NCI-H446 (cell line): Measurements from ENCODE around the gene POU2F1.
"Not testable (repeated sequence)": the region's sequence is repeated elsewhere in the genome, so short reads cannot be mapped to it uniquely, and the experiment has no call there.

Source experiments
- DNase-seq, 2 experiments: peaks; one replicate each; lab custom pipeline; 2025; lab: John Stamatoyannopoulos, UW

POU2F1 gene

DNA sequence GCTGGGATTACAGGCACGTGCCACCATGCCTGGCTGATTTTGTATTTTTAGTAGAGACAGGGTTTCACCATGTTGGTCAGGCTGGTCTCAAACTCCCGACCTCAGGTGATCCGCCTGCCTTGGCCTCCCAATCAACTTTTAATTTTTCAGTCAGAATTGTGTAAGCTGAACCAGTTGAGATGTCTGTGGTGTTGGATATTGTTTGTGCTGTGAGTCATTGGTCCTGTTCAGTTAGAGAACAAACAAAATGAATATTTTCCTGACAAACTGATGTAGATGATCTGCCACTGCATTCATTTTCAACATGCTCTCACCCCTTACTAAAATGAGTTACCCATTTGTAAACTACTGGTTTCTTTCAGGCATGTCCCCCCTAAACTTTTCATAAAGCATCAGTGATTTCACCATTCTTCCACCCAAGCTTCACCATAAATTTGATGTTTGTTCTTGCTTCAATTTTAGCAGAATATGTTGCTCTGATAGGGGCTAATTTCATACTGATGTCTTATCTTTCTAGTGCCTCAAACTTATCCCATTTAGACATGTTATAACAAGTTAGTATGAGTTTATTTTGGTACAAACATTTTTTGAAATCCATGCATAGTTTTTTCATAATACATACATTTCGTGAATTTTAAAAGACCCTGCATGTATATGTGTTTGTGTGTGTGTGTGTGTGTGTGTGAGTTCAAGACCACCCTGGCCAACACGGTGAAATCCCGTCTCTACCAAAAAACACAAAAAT is 15.2 kb upstream of the POU2F1 start:
- not testable (repeated sequence) for DNase-seq

DNA sequence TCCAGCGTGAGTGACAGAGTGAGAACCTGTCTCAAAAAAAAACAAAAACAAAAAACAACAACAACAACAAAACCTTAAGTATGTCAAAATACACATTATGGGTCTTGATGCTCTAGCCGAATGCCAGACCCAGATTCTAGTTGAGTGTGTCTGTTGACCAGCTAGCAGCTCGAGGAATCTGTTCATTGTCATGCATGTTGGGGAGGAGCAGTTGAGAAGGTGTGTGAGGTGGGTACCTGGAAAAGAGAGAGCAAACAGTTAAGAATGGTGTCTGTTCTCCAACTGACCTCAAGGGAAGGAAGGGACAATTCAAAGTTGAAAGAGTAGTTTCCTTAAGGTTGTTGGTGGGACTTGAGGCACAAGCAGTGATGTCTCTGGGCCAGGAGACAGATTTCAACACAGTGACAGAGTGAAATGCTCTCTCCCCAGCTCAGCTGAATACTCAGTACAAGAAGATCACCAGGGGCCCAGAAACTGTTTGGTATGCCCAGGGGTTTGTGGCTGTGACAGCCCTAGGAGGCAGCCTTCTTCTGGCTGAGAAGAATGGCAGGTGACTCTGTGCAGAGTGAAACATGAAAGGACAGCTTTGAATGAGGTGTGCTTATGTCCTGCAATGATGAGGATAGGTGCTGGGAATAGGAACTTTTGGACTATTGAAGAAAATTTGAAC is 14.4 kb upstream of the POU2F1 start:
- DNase-seq: no peak

DNA sequence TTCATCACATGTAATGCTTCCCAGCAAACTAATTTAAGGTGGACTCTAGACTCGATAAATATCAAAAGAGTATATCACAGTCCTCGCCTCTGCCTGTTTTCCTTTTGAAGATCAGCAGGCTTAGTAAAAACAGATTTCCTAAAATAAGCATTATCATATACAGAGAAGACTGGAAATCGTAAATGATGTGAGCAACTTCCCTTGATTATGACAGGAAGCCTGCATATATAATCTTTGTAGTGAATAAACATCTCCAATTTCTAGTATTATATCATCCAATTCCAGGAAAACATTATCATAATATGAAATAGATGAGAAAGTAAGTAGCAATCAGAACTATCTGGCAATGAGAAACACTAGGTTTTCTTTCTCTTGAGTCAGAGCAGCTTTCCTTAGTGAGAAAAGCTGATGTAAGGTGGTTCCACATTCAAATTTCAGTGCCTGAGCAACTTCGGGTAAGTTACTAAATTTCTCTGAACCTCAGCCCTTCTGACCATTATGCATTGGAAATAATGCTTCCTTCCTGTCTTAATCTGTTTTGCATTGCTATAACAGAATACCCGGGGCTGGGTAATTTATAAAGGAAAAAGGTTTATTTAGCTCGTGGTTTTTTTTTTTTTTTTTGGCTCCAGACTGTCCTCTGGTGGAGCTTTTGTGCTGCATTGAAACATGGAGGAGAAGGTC is 12.6 kb upstream of the POU2F1 start:
- no peak for DNase-seq

DNA sequence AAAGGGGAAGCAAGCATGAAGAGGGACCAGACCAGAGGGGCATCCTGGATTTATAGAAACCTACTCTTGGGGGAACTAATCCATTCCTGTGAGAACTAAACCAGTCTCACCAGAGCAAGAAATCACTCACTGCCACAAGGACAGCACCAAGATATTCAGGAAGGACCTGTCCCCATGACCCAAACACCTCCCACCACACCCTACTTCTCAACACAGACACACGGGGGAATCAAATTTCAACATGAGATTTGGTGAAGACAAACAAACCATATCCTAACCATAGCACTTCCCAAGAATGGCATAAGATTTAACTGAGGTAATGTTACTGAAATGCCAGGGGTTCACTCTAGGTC is 12.1 kb upstream of the POU2F1 start:
- no peak for DNase-seq

DNA sequence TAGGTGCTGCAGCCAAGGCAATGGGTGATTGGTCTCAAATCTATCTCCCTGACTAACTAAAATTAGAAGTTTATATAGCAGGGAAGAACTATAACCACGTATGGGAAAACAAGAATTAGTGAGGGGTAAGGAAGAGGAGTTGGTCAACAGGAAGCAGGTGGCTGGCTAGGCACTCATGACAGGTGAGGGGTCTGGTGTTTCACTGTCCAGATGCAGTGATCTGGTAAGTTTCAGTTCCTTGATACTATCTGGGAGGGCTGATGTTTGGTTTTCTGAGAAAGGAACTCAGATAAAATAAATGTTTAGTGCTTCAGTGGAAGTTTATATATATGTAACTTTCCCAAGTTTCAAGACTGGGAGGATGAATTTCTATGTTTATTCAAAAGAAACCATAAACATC is 11.6 kb upstream of the POU2F1 start:
- no peak for DNase-seq

DNA sequence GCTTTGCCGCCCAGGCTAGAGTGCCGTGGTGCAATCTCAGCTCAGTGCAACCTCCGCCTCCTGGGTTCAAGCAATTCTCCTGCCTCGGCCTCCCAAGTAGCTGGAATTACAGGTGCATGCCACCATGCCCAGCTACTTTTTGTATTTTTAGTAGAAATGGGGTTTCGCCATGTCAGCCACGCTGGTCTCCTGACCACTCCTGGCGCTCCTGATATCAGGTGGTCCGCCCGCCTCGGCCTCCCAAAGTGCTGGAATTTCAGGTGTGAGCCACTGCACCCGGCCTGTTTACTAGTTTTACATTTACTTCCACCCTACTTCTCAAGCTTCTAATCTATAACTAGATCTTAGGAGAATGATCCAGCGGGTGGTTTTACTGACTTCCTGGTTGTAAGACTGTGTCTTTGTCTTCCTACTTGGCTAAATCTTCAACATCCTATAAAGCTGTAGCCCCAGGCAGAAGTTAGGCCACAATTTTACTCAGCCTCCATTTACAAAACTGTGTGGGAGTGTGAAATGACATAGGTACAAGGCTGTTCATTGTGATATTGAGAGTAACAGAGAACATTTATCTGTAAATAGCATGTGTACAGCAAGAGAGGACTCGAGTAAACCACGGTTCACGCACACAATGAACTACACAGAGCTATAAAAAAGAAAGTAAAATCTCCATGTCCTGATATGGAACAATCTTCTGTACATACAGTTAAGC is 9.6 kb upstream of the POU2F1 start:
- no peak for DNase-seq

DNA sequence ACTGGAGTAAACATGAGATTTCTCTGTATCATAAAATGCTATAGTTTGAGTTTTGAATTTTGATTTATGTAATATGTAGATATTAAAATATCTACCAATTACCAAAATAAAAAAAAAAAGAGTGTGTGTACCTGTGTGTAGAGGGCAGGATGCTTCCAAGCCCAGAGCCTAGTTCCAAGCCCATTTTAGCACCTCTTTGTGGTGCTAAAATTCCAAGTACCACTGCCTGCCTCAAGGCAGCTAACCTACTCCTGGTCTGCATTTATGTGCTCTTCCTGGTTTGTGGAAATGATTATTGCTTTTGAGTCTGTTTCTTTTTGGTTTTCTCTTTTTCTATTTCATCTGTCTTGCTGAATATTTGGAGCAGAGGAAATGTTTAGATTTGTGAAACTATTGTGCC is 8.7 kb upstream of the POU2F1 start:
- DNase-seq: no peak

DNA sequence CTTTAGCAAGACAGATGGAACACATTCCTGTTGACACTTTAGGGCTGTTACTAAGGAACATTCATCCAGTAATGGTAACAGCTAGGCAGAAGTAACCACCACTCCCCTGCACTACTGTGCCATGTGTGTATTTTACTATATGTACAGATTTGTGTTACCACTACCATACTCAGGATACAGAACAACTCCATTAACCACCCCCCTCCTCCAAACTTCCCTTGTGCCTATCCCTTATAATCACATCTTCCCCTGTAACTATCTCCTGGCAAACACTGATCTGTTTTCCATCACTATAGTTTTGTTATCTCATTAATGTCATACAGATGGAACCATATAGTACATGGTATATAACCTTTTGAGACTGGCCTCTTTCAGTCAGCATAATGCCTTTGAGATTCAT is 3.9 kb upstream of the POU2F1 start:
- no peak for DNase-seq

DNA sequence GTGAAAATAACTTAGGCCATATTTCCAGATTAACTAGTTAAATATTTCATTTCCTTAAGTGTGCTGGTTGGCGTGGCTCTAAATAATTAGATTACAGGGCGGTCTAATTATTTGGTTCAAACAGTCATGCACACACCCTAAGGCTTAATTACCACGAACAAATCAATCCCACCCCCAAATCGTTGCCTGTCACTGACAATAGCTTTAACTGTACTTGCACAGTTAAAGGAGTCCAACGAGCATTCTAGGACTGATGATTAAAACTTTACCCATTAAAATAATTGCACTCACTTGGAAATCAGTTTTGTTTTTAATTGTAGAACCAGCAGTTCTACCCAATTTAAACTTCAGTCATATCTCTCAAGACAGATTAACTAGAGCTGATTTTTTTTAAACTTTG is 1.5 kb upstream of the POU2F1 start:
- DNase-seq: no peak

DNA sequence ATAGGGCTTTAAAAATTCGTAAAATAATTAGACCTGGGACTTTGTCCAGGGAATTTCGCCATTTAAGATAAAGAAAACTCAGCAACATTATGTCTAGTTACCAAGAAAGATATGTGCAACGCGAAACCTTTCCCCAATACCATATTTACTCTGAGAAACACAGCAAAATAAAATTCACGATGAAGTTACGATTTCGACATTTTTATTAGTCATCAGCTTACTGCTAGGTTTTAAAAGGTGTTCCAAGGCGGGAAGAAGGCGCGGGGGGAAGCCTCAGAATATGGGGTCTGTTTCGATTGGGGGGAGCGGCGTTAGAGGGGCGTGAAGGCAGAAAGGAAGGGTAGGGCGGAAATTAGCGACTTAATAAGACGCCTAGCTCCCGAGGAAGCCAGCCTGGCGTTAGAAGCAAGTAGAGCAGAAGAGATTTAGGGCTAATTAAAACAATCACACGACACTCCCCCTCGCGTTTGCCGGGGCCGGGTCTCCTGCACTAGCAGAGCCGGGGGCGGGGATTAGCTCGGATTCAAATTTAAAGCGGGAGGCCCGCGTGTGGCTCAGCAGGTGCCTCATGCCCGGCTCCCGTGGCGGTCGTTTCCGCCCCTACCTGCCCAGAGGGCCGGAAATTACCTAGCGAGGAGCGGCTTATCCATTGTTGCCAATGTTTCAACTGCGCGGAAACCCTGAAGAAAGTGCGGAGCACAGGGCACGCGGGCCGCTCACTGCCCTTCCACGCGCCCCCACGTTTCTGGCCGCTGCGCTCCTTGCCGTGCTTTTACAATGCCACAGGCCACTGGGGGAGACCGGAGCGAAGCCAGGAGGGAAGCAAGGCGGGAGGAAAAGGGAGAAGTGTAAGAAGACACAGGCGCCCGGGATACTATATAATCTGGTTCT is 795 bp upstream of the POU2F1 start:
- DNase-seq: peak; percentile 82 to 92

DNA sequence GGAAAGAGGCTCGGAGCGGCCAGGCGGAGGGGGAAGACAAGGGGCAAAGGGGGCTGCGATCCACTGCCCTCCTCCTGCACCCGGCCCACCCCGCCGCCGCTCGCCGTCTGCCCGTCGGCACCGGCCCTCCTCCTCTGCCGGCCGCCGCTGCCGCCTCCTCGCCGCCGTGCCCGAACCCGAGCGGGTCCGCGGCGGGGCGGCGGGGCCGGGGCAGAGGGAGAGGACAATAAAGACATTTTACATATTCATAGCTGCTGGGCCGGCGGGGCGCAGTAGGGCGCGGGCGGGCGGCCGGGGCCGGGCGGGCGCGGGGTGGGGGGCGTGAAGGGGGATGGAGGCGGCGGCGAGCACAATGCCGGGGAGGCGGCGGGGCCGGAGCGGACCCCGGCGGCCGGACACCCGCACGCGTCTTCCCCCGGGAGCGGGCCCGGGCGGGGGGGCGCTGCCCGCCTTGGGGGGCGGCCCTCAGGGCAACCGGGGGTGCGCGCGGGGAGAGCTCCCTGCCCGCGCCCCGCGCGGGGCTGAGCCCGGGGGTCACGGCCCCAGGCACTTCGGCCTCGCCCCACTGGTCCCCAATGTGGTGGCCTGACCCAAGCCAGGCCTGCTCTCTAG is 546 bp downstream of the POU2F1 start:
- DNase-seq: no peak

DNA sequence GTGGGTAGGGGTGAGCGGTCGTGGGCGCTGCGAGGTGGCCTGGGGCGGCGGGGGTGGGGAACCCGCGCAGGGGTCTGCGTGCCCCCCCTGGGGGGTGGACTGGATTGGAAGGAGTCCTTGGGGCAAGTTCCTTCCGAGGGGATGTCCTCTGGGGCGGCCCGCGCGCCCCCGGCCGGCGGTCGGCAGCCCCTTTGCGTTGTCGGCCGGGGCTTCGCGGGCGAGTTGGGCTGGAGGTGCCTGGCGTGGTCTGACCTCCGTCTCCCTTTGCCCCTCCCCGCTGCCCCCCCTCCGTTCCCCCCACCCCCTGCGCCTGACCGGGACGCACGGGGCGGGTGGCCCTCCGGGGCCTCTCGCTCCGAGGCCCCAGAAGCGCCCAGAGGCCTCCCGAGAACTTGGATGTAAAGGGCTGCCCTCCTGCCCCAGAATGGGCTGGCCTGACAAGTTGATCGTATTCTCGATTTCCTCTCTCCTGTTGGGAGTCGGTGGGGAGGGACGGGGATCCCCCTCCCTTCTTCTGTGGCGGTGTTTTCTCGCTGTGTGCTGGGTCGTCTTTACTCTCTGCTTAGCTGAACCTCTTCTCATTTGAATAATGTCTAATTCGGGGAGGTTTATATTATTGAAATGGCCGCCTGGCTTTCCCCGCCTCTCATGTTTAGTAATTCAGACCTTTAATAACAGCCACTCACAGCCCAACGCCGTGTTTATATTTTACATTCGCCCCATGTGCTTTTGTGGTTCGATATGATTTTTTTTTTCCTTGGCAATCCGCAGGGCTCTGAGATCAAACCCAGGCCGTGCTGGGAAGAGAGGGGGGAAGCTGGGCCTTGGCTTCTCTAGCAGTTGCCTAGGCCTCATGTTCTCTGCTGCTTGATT is 1.3 kb downstream of the POU2F1 start:
- DNase-seq: peak; percentile 49 to 60

DNA sequence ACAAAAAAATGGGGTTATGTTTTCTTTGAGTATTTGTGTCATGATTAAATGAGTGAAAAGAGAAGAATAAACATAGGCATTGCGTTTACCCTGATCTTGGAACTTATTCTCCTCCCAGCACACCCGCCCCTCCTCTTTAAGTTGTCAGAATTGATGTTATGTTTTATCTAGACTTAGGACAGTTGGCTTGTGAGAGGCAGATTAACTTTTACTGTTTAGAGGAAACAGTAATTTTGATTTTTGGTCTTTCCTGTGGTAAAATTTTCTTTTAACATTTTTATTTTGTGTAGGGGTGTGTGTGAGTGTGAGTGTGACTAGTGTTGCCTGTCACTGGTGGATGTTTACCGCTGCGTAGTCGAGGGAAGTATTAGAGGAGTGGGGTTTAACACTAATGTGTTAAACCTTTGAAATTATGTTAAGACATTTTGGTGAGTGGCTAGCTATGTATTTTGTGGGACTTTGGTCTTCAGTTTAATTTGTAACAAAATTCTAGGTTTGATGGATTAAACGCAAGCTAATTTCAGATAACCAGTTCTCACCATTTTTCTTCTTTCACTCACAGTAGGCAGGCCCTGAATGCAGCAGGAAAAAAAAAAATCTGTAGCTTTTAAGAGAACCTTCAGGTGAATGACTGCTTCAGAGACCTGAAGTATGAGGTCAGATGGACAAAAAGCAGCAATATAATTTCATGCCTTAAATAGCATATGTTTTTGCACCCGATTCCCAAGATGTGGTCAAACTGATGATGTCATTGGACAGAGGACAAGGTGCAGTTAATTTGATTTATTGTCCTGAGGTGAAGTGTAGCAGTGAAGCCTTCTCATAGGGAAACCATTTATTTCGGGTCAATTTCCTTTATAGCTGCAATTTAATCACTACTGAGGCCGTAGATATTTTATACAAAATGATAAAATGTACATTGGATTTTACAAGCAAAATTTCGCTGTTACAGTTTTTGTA is 2.7 kb downstream of the POU2F1 start:
- no peak for DNase-seq

DNA sequence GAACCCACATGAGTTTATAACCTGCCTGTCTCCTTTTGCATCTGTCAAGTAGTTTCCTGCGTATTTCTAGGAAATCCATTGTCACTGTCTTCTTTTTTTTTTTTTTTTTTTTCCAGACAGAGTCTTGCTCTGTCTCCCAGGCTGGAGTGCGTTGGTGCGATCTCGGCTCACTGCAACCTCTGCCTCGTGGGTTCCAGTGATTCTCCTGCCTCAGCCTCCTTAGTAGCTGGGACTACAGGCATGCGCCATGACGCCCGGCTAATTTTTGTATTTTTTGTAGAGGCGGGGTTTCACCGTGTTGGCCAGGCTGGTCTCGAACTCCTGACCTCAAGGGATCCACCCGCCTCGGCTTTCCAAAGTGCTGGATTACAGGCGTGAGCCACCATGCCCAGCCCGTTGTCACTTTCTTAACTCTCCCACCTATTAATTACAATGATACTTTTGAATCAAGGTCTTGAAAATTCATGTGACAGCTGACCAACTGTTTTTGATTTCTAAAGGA is 4.1 kb downstream of the POU2F1 start:
- not testable (repeated sequence) for DNase-seq

DNA sequence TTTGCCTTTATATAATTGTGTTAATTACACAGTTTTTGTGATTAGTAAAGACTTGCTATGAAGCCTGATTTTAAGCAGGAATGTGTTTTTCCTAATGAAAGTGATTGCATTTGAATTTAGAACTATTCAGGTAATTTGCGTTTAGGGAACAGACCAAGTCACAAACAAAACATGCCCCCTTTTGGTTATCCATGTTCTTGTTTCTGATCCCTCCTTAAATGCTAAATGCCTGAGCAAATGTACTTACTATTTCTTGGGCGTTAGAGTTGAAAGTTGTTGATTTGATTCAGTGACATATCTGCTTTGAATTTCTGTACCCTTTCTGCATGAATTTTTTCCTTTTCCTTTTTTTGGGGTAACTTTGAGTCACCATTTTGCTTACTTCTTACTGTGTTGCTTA is 5.2 kb downstream of the POU2F1 start:
- DNase-seq: no peak

DNA sequence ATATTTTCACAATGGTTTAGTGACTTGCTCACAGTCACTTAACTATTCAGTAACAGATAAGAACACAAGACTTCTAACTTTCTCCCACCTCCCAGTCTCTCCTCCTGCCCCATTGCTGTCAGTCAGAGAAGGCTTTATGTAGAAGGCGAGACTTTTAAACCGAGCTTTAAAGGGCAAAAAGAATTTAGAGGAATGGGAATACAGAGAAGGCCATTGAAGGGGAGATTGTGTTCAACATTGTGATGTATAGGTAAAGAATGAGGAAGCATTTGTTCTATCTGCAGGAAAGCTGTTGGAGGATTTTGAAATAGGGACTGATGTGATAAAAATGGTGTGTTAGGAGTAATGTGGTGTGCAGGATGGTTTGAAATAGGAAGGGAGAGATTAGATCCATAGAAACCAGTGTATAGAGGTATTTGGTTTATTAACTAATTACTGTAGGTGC is 7.3 kb downstream of the POU2F1 start:
- DNase-seq: no peak

DNA sequence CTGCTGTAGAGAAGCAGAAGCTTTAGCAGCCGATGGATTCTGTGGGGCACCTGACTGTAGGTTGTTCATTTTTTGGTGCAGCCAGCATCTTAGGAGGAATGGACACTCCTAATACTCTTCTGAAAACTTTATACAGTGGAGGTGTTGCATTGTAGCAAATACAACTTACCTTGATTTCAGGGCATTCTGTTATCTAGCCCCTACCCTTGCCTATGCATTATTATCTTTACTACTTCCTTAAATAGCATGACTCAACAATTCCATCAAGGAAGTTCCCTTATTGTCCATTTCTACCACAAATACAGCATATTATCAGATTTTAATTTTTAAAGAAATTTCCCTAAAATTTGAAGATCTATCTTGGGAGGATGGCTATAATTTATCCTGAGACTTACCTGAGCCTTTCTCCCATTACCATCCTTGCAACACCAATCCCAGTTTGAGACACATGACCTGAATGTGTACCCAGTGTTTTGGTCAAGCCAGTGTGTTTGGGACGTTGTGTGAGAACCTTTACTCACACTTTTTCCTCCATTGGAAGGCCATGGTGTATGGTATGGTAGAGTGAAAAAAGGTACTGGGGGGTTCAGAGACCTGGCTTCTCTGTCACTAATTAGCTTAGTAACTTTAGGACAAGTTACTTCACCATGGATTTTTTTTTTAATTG is 9.2 kb downstream of the POU2F1 start:
- DNase-seq: no peak

DNA sequence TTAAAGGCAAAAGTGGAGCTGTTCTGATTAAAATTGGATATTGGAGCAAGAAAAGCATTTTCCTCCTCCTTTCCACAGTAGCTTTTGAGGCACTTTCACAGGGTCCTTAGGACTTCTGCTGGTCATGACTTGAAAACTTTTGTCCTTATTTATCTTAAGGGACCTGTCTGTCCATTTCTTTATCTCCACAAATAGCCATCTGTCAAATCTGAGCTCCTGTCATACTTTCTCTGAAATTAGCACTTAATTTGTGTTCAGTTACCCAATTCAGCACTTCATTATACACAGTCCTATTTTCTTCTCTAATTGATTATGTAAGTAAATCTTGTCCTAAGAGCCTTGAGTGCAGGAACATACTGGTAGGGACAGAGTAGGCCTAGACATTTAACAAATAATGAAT is 9.8 kb downstream of the POU2F1 start:
- no peak for DNase-seq
